ENCODE measurements around the gene CDC42BPB.
"Not testable (repeated sequence)": the region's sequence is repeated elsewhere in the genome, so short reads cannot be mapped to it uniquely, and the experiment has no call there.

CDC42BPB gene

GRCh38 chr14:102940729-102941362 is 116.5 kb downstream of the CDC42BPB start:
- DNase-seq, result no peak

DNA sequence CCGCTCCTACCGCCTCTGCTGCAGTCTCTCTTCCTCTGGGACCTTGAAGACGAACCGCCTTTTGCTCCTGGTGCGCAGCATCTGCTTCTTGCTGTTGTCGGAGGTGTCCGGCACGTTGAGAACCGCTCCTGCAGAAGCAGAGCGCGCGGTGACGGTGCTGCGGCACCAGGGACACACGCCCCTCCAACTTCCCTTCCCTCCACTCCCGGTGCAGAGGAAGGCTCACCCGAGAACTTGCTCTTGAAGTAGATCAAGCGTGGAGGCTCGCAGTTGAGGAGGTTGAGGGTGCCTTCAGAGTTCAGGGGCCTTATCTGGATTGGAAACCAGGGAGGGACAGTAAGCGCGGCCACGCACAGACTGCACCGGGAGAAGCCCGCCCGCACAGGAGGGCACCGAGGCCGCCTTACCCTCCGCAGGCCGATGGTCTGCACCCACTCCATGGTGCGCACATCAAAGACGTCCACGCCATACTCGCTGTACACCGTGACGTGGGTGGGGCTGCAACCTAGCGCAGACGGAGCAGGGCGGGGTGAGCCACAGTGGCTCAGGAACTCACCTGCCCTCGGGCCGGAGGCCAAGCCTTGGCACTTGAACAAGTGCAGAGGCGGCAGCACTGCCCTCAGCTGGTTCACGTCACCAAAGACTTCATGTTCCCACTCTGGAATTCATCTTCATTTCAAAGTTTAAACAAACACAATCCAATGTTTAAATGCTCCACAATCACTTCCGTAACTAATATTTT is 117.4 kb downstream of the CDC42BPB start:
- DNase-seq, result no peak

DNA sequence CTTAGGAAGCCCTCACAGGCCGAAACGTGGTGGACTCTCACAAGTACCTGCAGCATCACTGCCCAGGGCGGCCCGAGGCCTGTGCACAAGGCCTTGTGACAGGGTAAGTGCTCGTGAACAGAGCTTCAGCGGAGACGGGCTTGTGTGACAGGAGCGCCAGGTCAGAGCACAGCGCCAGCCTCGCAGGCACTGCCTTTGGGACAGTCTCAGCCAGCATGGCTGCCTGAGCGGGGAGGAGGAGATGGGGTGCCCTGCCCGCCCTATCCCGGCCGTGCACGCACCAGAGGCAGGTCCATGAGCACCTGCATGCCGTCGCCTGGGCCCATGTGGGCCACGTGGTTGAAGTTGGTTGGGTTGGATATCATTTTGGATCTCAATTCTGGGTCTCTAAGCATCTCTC is 118.0 kb downstream of the CDC42BPB start:
- no peak for DNase-seq

- DNase-seq, result no peak
Observed at GRCh38 chr14:102938191-102938590, 119.2 kb downstream of the CDC42BPB start.

GRCh38 chr14:102937331-102938175 is 119.8 kb downstream of the CDC42BPB start:
- DNase-seq, result no peak

GRCh38 chr14:102935756-102936155 is 121.6 kb downstream of the CDC42BPB start:
- DNase-seq, result no peak

- no peak for DNase-seq
Observed at GRCh38 chr14:102933618-102934231, 123.6 kb downstream of the CDC42BPB start.

- no peak for DNase-seq
Observed at GRCh38 chr14:102932484-102933248, 124.7 kb downstream of the CDC42BPB start.

DNA sequence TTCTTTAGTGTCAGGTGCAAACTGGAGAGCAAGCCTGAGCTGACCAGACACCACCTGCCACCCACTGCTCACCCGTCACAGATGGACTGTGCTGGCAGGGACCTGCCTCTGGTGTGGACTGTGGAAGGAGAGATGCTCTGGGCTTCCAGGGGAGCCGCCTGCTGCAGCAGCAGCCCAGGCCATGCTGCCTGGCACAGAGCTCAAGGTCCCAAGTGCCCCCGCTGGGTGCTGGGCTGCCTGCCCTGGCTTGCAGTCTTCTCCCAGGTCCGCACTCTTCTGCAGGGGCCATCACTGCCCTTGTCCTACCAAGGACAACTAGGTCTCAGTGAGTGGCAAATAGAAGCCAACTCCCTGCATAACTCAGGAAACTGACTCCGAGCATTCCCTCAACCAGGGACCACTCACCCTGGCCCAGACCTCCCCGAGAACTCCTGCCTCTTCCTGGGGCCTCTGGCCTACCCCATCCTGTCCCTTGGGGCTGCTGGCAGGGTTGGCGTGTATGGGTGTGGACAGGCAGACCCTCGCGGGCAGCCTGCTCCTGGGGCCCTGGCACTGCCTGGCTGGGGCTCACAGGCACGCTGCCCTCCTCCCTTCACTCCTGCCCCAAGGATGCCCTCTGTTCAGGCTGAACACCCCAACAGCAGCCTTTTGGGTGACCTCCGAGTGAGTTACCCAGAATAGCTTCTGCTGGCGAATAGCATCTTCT is 125.6 kb downstream of the CDC42BPB start:
- DNase-seq, result no peak

GRCh38 chr14:102930753-102931579 is 126.4 kb downstream of the CDC42BPB start:
- DNase-seq, result no peak

DNA sequence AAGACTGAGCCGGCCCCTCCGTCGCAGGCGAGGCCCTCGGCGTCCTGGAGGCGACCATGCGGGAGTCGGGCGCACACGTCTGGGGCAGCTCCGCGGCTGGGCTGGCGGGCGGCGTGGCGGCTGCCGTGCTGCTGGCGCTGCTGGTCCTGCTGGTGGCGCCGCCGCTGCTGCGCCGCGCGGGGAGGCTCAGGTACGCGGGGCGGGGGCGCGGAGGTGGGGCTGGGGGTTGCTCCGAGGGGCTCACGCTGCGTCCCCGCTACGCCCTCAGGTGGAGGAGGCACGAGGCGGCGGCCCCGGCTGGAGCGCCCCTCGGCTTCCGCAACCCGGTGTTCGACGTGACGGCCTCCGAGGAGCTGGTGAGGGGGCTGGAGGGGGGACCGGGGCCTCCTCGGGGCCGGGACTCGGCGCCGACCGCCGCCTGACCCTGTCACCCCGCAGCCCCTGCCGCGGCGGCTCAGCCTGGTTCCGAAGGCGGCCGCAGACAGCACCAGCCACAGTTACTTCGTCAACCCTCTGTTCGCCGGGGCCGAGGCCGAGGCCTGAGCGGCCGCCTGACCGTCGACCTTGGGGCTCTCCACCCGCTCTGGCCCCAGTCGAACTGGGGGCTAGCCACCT is 127.1 kb downstream of the CDC42BPB start:
- no peak for DNase-seq

GRCh38 chr14:102929241-102930137 is 127.9 kb downstream of the CDC42BPB start:
- no peak for DNase-seq

GRCh38 chr14:102928412-102929240 is 128.7 kb downstream of the CDC42BPB start:
- DNase-seq, result peak; percentile 48

DNA sequence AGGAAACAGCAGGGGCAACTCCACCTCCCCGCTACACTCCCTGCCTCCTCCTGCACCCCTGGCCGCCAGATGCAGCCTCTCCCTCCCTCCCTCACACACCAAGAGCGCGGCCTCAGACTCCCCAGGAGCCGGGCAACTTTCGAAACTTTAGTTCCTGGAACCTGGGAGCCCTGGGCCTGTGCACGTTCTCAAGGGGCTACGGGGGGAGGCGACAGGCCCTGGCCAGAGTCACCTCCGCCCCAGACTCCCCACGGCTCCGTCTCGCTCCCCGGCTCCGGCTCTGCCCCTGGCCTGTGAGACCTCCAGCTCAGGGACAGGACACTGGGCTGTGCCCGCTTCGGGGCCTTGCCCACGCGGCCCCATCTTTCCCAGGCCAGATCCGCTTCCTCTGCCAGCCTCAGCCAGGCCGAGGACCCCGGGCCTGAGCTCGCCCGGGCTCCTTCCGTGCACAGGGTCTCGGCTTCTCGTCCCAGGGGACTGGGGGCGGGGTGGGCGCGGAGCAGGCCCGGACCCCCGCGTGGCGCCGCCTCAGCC is 129.4 kb downstream of the CDC42BPB start:
- no peak for DNase-seq

DNA sequence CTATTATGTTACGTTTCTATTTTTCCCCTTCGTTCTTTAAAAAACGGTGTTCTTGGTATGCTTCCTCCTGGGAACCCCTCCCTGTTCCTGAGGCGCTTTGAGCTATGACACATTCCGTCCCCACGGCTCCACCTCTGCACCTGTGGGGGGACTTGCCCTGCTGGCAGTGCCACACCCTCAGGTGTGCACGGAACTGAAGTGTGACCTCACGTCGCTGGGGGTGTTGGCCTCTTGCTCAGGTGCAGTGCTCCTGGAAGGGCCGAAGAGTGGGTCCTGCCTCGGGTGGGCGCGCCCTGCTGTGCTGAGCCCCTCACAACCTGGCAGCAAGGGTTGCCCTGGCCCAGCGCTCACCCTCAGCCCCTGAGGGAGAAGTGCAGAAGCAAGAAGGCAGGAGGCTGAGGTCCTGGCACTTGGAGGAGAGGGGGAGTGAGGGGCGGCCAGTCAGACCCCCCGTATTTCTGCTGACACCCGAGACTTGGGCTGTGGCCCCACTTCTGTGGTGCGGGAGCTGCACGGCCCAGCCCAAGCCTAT is 129.9 kb downstream of the CDC42BPB start:
- DNase-seq, result no peak

GRCh38 chr14:102926840-102927239 is 130.5 kb downstream of the CDC42BPB start:
- DNase-seq, result not testable (repeated sequence)

GRCh38 chr14:102926104-102926503 is 131.2 kb downstream of the CDC42BPB start:
- DNase-seq, result no peak

- no peak for DNase-seq
Observed at GRCh38 chr14:102925646-102926045, 131.7 kb downstream of the CDC42BPB start.
